ENCODE measurements around the gene DNAJB9.

DNA sequence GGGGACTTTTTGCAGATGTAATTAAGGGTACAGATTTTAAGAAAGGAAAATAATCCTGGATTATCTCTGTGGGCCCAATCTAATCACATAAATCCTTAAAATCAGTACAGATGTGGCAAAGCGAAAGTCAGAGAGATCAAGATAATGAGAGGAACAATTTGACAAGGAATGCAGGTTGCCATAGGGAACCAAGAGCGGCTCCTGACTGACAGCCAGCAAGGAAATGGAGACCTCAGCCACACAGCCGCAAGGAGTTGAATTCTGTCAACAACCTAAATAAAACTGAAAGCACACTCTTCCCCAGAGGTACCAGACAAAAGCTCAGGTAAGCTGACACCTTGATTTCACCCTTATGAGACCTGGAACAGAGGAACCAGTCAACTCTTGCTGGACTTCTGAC, 40.3 kb upstream of the DNAJB9 start:
- TF ChIP-seq, protein P1, sequence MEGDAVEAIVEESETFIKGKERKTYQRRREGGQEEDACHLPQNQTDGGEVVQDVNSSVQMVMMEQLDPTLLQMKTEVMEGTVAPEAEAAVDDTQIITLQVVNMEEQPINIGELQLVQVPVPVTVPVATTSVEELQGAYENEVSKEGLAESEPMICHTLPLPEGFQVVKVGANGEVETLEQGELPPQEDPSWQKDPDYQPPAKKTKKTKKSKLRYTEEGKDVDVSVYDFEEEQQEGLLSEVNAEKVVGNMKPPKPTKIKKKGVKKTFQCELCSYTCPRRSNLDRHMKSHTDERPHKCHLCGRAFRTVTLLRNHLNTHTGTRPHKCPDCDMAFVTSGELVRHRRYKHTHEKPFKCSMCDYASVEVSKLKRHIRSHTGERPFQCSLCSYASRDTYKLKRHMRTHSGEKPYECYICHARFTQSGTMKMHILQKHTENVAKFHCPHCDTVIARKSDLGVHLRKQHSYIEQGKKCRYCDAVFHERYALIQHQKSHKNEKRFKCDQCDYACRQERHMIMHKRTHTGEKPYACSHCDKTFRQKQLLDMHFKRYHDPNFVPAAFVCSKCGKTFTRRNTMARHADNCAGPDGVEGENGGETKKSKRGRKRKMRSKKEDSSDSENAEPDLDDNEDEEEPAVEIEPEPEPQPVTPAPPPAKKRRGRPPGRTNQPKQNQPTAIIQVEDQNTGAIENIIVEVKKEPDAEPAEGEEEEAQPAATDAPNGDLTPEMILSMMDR (conservative IDR thresholded peaks at IDR 0.05; ENCODE audit: low read depth in 2 of 2): no peak
- no peak for TF ChIP-seq EZH2 (IDR thresholded peaks at IDR 0.05; ENCODE audit: low read depth, unreplicated experiment)
- no peak for TF ChIP-seq JUNB (IDR thresholded peaks at IDR 0.05; ENCODE audit: unreplicated experiment)
- TF ChIP-seq, protein P2, sequence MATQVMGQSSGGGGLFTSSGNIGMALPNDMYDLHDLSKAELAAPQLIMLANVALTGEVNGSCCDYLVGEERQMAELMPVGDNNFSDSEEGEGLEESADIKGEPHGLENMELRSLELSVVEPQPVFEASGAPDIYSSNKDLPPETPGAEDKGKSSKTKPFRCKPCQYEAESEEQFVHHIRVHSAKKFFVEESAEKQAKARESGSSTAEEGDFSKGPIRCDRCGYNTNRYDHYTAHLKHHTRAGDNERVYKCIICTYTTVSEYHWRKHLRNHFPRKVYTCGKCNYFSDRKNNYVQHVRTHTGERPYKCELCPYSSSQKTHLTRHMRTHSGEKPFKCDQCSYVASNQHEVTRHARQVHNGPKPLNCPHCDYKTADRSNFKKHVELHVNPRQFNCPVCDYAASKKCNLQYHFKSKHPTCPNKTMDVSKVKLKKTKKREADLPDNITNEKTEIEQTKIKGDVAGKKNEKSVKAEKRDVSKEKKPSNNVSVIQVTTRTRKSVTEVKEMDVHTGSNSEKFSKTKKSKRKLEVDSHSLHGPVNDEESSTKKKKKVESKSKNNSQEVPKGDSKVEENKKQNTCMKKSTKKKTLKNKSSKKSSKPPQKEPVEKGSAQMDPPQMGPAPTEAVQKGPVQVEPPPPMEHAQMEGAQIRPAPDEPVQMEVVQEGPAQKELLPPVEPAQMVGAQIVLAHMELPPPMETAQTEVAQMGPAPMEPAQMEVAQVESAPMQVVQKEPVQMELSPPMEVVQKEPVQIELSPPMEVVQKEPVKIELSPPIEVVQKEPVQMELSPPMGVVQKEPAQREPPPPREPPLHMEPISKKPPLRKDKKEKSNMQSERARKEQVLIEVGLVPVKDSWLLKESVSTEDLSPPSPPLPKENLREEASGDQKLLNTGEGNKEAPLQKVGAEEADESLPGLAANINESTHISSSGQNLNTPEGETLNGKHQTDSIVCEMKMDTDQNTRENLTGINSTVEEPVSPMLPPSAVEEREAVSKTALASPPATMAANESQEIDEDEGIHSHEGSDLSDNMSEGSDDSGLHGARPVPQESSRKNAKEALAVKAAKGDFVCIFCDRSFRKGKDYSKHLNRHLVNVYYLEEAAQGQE (IDR thresholded peaks at IDR 0.05; ENCODE audit: unreplicated experiment): no peak
- no peak for TF ChIP-seq POLR2AphosphoS5 (IDR thresholded peaks at IDR 0.05; ENCODE audit: low read depth)
- no peak for TF ChIP-seq ZNF331 (CRISPR knock-in tag; IDR thresholded peaks at IDR 0.05; ENCODE audit: low read depth)
- no peak for TF ChIP-seq CREB1 (CRISPR knock-in tag; IDR thresholded peaks at IDR 0.05; ENCODE audit: low read depth)
- TF ChIP-seq, protein P3, sequence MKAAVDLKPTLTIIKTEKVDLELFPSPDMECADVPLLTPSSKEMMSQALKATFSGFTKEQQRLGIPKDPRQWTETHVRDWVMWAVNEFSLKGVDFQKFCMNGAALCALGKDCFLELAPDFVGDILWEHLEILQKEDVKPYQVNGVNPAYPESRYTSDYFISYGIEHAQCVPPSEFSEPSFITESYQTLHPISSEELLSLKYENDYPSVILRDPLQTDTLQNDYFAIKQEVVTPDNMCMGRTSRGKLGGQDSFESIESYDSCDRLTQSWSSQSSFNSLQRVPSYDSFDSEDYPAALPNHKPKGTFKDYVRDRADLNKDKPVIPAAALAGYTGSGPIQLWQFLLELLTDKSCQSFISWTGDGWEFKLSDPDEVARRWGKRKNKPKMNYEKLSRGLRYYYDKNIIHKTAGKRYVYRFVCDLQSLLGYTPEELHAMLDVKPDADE (IDR thresholded peaks at IDR 0.05): no peak
- no peak for TF ChIP-seq EZH2phosphoT487 (IDR thresholded peaks at IDR 0.05; ENCODE audit: unreplicated experiment)
- no peak for TF ChIP-seq STAT1 (IDR thresholded peaks at IDR 0.05; ENCODE audit: unreplicated experiment)
